HL-60 (cell line): ENCODE measurements around the gene LRCOL1.

Experiments used
- CTCF ChIP-seq: IDR thresholded peaks from one replicate; pipeline ENCODE4 v1.5.1; 2011; ENCODE audit warnings: low read length, control low read depth, inconsistent platforms; ENCODE audit not compliant: insufficient read depth
- GABPA ChIP-seq: IDR thresholded peaks from 2 replicates; pipeline ENCODE4 v1.6.1; 2012; ENCODE audit warnings: low read depth
- POLR2AphosphoS5 ChIP-seq: IDR thresholded peaks from 2 replicates; pipeline ENCODE4 v1.6.1; 2012; ENCODE audit warnings: low read depth
- REST ChIP-seq: IDR thresholded peaks from 2 replicates; pipeline ENCODE4 v1.6.1; 2012; ENCODE audit warnings: low read depth; ENCODE audit not compliant: insufficient replicate concordance
- SPI1 ChIP-seq: IDR thresholded peaks from 2 replicates; pipeline ENCODE4 v1.6.1; 2012; ENCODE audit warnings: low read depth, mild to moderate bottlenecking, borderline replicate concordance

- TF ChIP-seq CTCF (no peak), REST (no peak), POLR2AphosphoS5 (no peak), GABPA (no peak), SPI1 (no peak)
These were observed 8.6 kb upstream of the LRCOL1 start for GRCh38 chr12:132619071-132619385.
